ENCODE measurements around the gene EGLN3. TPM values are rescaled to one million over a fixed set of nuclear protein-coding genes. Genes with fewer than 3 reads are reported as not detected.

EGLN3 gene
- total RNA-seq, 1 experiment from 2014 or later, result 20.0 TPM

DNA sequence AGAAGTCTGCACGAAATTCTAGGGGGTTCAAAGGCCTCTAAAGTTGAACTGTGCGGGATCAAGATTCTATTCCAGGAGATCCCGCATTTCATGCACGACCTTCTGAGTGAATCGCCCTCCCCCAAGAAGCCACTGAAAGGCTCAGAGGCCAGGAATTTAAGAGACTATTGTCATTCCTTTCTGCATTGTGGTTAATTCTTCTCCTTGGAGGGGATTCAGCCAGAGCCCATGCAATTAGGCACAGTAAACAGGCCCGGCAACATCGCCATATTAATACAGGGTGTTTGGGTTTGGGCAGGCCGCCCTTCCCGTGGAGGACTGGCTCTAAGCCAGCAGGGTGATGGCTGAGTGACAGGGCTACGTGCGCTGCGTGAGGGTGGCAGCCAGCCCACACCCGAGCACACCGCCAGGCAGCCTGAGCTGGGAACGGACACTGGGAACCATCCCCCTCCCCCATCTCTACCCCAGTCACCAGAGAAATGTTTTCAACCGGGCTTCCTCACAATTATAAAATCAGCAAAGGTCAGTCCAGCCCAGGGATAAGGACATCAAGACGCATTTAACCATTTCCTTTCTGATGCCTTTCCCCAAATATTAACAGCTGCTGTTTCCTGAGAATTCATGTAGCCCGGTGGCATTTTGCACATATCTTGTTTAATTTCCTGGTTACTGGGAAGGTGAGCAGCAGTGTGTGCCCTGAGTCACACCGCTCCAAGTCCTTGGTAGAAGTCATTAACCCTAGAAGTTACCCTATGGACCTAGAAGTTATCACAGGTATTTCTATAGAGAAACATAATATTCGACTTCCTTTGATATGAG lies 12.5 kb downstream of the EGLN3 start (continued):
- TF ChIP-seq HMGA2 (CRISPR knock-in tag; IDR thresholded peaks at IDR 0.05) (no peak), NR1H2 (CRISPR knock-in tag; IDR thresholded peaks at IDR 0.05) (no peak), GTF2I (CRISPR knock-in tag; conservative IDR thresholded peaks at IDR 0.05) (no peak)

DNA sequence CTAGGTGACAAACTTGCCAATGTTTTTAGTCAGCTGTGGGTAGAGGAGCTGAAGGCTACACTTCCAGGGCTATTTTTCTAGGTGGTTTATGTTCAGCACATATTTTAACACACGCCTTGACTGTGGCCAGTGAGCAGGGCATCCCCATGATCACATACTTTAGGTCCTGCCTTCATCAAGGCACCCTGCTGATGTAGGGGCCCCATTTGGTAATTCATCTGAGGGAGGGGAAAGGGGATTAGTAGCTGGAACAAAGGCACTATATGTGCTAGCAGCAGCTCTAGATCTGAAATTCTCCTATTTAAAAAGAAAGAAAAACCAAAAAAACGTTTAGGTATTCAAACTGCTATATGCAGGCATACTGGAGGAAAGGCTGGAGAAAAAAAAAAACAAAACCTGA lies 14.5 kb downstream of the EGLN3 start:
- no peaks in the 10 kb centered on the region for H3K9me3 Mint-ChIP-seq
- H3K4me3 Mint-ChIP-seq, result peak overlapping the region; percentile 28; the same call in 1 of the 2 replicates
- peaks cover 87% of the 10 kb centered on the region for H3K4me1 Mint-ChIP-seq
- ChIA-PET CTCF (interaction anchor here (0.6 to 1.1 kb wide), 4 partner anchors 12 to 364 kb away, joined by 3 to 5 read pairs (median 4); no protein-coding TSS in a partner anchor), POLR2A (interaction anchor here (1.2 kb wide), 1 partner anchor 8 kb away, joined by 3 read pairs; no protein-coding TSS in a partner anchor)
- ATAC-seq (0 out of 2 replicates have a peak, but pooled peaks have one; percentile 5), DNase-seq (ENCODE audit: low spot score) (no peak)
- H3K27me3 Mint-ChIP-seq (ENCODE audit: low read depth), result no peaks in the 10 kb centered on the region
- H3K36me3 Mint-ChIP-seq, result peaks cover 3% of the 10 kb centered on the region; the same call in 1 of the 2 replicates
- no peak overlapping the region for H3K27ac Mint-ChIP-seq
- TF ChIP-seq NR2C2 (CRISPR knock-in tag; IDR thresholded peaks at IDR 0.05) (no peak), OVOL2 (CRISPR knock-in tag; IDR thresholded peaks at IDR 0.05; ENCODE audit: borderline replicate concordance) (no peak), GABPB1 (CRISPR knock-in tag; IDR thresholded peaks at IDR 0.05) (no peak), IRF2 (CRISPR knock-in tag; IDR thresholded peaks at IDR 0.05; ENCODE audit: borderline replicate concordance, low read depth) (no peak), PRRX2 (CRISPR knock-in tag; IDR thresholded peaks at IDR 0.05) (no peak), KAT7 (CRISPR knock-in tag; IDR thresholded peaks at IDR 0.05; ENCODE audit: borderline replicate concordance) (no peak), CREB1 (CRISPR knock-in tag; IDR thresholded peaks at IDR 0.05) (no peak), MXD4 (CRISPR knock-in tag; IDR thresholded peaks at IDR 0.05; ENCODE audit: borderline replicate concordance) (no peak), TEAD1 (CRISPR knock-in tag; IDR thresholded peaks at IDR 0.05) (no peak), GRHL2 (CRISPR knock-in tag; IDR thresholded peaks at IDR 0.05; ENCODE audit: insufficient replicate concordance, severe bottlenecking) (no peak)
- TF ChIP-seq, protein P1, sequence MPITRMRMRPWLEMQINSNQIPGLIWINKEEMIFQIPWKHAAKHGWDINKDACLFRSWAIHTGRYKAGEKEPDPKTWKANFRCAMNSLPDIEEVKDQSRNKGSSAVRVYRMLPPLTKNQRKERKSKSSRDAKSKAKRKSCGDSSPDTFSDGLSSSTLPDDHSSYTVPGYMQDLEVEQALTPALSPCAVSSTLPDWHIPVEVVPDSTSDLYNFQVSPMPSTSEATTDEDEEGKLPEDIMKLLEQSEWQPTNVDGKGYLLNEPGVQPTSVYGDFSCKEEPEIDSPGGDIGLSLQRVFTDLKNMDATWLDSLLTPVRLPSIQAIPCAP (CRISPR knock-in tag; IDR thresholded peaks at IDR 0.05), result no peak
- TF ChIP-seq, protein P2, sequence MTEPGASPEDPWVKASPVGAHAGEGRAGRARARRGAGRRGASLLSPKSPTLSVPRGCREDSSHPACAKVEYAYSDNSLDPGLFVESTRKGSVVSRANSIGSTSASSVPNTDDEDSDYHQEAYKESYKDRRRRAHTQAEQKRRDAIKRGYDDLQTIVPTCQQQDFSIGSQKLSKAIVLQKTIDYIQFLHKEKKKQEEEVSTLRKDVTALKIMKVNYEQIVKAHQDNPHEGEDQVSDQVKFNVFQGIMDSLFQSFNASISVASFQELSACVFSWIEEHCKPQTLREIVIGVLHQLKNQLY (CRISPR knock-in tag; IDR thresholded peaks at IDR 0.05), result no peak
- TF ChIP-seq, protein P3, sequence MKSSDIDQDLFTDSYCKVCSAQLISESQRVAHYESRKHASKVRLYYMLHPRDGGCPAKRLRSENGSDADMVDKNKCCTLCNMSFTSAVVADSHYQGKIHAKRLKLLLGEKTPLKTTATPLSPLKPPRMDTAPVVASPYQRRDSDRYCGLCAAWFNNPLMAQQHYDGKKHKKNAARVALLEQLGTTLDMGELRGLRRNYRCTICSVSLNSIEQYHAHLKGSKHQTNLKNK (CRISPR knock-in tag; IDR thresholded peaks at IDR 0.05), result no peak
- TF ChIP-seq, protein P4, sequence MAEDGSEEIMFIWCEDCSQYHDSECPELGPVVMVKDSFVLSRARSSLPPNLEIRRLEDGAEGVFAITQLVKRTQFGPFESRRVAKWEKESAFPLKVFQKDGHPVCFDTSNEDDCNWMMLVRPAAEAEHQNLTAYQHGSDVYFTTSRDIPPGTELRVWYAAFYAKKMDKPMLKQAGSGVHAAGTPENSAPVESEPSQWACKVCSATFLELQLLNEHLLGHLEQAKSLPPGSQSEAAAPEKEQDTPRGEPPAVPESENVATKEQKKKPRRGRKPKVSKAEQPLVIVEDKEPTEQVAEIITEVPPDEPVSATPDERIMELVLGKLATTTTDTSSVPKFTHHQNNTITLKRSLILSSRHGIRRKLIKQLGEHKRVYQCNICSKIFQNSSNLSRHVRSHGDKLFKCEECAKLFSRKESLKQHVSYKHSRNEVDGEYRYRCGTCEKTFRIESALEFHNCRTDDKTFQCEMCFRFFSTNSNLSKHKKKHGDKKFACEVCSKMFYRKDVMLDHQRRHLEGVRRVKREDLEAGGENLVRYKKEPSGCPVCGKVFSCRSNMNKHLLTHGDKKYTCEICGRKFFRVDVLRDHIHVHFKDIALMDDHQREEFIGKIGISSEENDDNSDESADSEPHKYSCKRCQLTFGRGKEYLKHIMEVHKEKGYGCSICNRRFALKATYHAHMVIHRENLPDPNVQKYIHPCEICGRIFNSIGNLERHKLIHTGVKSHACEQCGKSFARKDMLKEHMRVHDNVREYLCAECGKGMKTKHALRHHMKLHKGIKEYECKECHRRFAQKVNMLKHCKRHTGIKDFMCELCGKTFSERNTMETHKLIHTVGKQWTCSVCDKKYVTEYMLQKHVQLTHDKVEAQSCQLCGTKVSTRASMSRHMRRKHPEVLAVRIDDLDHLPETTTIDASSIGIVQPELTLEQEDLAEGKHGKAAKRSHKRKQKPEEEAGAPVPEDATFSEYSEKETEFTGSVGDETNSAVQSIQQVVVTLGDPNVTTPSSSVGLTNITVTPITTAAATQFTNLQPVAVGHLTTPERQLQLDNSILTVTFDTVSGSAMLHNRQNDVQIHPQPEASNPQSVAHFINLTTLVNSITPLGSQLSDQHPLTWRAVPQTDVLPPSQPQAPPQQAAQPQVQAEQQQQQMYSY (CRISPR knock-in tag; IDR thresholded peaks at IDR 0.05), result no peak
- TF ChIP-seq, protein P5, sequence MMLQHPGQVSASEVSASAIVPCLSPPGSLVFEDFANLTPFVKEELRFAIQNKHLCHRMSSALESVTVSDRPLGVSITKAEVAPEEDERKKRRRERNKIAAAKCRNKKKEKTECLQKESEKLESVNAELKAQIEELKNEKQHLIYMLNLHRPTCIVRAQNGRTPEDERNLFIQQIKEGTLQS (CRISPR knock-in tag; conservative IDR thresholded peaks at IDR 0.05), result no peak
- TF ChIP-seq, protein P6, sequence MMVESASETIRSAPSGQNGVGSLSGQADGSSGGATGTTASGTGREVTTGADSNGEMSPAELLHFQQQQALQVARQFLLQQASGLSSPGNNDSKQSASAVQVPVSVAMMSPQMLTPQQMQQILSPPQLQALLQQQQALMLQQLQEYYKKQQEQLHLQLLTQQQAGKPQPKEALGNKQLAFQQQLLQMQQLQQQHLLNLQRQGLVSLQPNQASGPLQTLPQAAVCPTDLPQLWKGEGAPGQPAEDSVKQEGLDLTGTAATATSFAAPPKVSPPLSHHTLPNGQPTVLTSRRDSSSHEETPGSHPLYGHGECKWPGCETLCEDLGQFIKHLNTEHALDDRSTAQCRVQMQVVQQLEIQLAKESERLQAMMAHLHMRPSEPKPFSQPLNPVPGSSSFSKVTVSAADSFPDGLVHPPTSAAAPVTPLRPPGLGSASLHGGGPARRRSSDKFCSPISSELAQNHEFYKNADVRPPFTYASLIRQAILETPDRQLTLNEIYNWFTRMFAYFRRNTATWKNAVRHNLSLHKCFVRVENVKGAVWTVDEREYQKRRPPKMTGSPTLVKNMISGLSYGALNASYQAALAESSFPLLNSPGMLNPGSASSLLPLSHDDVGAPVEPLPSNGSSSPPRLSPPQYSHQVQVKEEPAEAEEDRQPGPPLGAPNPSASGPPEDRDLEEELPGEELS (CRISPR knock-in tag; IDR thresholded peaks at IDR 0.05), result no peak
